ENCODE results near the gene PRRC2B. TPM values are rescaled to one million over a fixed set of nuclear protein-coding genes. Genes with fewer than 3 reads are reported as not detected.

PRRC2B gene
- total RNA-seq, 4 donors from 2014 or later: 80.7 to 126 (median 100) TPM

GRCh38 chr9:131528186-131528585 is 134.3 kb downstream of the PRRC2B start:
- TF ChIP-seq, protein P1, sequence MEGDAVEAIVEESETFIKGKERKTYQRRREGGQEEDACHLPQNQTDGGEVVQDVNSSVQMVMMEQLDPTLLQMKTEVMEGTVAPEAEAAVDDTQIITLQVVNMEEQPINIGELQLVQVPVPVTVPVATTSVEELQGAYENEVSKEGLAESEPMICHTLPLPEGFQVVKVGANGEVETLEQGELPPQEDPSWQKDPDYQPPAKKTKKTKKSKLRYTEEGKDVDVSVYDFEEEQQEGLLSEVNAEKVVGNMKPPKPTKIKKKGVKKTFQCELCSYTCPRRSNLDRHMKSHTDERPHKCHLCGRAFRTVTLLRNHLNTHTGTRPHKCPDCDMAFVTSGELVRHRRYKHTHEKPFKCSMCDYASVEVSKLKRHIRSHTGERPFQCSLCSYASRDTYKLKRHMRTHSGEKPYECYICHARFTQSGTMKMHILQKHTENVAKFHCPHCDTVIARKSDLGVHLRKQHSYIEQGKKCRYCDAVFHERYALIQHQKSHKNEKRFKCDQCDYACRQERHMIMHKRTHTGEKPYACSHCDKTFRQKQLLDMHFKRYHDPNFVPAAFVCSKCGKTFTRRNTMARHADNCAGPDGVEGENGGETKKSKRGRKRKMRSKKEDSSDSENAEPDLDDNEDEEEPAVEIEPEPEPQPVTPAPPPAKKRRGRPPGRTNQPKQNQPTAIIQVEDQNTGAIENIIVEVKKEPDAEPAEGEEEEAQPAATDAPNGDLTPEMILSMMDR (IDR thresholded peaks at IDR 0.05): no peak
- ATAC-seq (ENCODE audit: low FRiP score): no peak
- no peak for DNase-seq (ENCODE audit: low spot score)

DNA sequence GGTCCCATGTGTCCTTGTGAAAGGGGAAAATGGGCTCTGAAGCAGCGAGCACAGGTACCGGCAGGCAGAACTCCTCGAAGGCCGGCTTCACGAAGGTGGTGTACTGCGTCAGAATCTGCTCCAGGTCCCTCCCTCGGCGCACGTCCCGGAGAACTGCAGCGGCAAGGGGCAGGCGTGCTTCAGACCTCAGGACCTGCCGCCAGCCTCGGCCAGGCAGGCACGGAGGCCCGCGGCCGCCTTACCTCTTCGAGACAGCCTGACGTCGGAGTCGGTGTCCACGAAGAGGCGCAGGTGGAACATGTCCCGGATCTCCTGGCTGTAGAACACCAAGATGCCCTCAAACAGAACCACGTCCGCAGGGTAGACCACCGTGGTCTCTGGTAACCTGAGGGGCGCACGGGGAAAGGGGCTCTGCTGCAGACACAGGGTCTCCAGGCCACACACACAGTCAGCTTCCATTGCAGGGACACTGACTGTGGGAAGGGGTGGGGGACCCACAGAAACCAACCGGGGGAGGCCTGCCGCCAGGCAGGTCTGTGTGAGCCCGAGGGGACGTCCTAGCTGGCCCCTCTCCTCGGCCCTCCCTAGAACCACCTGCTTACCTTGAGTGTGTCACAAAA is 135.1 kb downstream of the PRRC2B start:
- no peak for DNase-seq (ENCODE audit: low spot score)
- ATAC-seq (ENCODE audit: low FRiP score): no peak
- TF ChIP-seq, protein P1 (IDR thresholded peaks at IDR 0.05): no peak

DNA sequence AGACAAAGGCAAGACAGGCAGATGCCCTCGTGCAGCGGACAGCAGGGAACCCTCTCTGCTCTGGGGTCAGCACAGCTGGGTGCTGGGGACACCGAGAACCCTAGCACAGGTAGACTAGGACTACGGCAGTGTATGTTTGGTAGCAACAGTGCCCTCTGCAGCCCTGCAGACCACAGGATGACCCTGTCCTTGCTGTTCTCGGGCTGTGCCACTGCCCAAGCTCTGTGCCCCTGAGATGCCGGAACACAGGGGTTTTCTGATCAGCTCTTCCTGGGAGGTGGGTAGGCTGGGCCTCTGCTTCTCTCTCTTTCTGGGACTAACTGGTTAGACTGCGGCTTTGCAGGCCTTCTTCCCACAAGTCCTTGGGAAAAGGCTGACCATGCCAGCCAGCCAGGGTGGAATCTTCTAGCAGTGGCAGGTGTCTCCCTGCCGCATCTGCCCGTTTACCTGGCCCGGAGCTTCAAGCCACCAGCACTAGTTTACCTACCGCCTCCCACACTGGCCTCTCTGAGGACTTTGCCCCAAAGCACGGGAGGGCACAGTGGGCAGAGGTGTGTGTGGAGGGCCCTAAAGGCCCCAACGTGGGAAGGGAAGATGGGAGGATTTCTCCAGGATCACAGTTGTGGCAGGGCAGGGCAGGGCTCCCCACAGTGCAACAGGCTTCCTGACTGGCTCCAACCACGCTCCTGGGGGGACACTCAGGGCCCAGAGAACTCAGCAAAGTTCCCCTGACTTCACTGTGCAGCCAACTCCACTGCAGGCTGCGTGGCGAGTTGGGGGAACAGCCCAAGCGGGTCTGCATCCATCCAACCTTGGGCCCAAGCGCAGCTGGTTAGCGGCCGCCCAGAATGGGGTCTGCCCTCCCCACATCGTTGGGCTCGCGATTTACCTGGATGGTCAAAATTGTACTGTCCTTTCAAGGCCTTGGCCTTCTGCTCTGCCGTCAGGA is 136.0 kb downstream of the PRRC2B start:
- TF ChIP-seq, protein P1 (IDR thresholded peaks at IDR 0.05): no peak
- ATAC-seq (ENCODE audit: low FRiP score): no peak
- DNase-seq (ENCODE audit: low spot score): no peak

GRCh38 chr9:131530546-131530919 is 136.6 kb downstream of the PRRC2B start:
- TF ChIP-seq, protein P1 (IDR thresholded peaks at IDR 0.05): no peak
- ATAC-seq (ENCODE audit: low FRiP score) (peak; percentile 50), DNase-seq (ENCODE audit: low spot score) (no peak)

GRCh38 chr9:131530920-131531832 is 137.3 kb downstream of the PRRC2B start, which contains the start of gene UCK1:
TSS of gene UCK1 (minus strand) at chr9:131531263. CDS start at chr9:131531174, 89 bp downstream.
- TF ChIP-seq, protein P1 (IDR thresholded peaks at IDR 0.05): no peak
- DNase-seq (ENCODE audit: low spot score) (peak; percentile 34), ATAC-seq (ENCODE audit: low FRiP score) (peak; percentile 91)

DNA sequence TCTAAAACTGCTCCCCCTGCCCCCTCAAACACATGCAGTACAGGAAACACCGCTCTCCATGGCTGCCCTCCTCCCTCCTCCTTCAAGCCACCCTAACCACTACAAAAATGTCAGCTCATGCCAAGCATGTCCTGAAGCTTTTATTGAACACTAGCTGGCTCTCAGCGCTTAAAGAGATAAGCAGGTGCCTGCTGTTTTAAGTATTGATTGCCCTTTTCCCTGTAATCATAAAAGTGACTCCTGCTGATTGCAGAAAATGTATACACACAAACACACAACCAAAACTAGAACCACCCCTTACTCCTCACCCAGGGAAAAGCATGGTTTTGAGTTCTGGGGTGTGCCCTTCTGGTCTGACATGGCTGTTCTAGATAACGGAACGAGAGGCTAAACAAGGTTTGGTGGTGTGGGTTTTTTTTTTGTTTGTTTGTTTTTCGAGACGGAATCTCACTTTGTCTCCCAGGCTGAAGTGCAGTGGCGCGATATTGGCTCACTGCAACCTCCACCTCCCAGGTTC is 140.9 kb downstream of the PRRC2B start:
- TF ChIP-seq, protein P1 (IDR thresholded peaks at IDR 0.05): no peak
- no peak for ATAC-seq (ENCODE audit: low FRiP score)
- no peak for DNase-seq (ENCODE audit: low spot score)

All from omental fat pad (tissue), 4 donors.